Cardiac septum (tissue), 1 donor: ENCODE data around the gene HOXD12. TPM values are rescaled to one million over a fixed set of nuclear protein-coding genes. Genes with fewer than 3 reads are reported as not detected.

Experiments
- DNase-seq: peaks from one replicate; pipeline ENCODE4 v3.0.0-alpha.2; 2020; ENCODE audit warnings: low spot score
- intact Hi-C: fragments of 100-400 bp; cut with DNase I; formaldehyde crosslinking; loops from one replicate; pipeline ENCODE4 v1.14.0; 2022
- total RNA-seq: library from RNA; stranded (reverse); fragmentation: NEBNext Ultra II Directional; extraction: Animal tissue kit (Norgen Biotek cat#: 25700); gene quantifications from one replicate; pipeline ENCODE4 v1.2.1, GENCODE V29; 2021
- donor health status: DM: no; HTN: no; CAD: no.

Gene HOXD12
- total RNA-seq, 1 donor from 2014 or later: not detected

DNA sequence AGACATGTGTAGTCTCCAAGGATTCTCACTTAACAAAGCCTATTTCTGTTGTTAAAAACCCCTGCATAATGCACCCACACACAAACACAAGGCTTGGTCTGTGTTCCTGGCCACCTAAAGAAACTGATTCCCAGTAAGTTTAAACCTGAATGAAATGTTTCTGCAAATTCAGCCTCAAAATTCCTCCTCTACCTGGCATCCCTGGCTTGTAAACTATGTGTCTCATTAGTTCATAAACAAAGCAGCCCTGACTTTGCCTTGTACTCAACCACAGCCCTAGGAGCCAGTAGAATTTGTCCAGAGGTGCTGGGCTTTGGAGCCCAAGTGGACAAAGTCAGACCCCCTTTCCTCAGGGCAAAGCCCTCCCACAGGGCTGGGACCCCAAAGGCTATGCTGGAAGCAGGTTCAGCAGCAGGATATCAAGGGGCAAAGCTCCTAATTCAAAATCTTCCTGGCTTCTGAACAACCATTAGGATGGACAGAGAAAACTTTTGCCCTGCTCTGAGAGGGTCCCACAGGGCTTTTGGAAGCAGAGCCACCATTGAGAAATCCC, 9.7 kb upstream of the HOXD12 start:
- peak; percentile 50 for DNase-seq

DNA sequence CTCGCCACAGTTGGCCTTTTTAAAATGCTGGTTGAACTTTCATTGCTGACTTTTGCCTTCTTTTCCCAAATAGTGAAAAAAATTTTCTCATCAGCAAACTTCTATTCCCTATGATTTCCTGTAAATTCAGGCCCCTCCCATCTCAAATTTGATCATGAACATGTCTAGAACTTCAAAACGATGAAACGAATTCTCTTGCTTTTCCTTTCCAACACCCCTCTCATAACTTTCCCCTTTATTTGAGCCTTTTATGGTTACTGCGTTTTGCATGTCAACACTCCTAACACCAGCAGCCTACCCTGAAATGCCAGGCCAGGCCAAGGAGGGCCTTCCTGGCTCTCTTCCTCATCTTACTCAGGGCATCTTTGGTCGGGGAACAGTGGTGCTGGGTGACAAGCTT, 8.7 kb upstream of the HOXD12 start:
- intact Hi-C loops: no loop called here
- peak; percentile 69 for DNase-seq

More for the DNA sequence above, 9.7 kb upstream of the HOXD12 start:
- intact Hi-C loops: loop anchor here (5.0 kb wide), 3 partner anchors 403 to 778 kb away; no protein-coding TSS in a partner anchor

DNA sequence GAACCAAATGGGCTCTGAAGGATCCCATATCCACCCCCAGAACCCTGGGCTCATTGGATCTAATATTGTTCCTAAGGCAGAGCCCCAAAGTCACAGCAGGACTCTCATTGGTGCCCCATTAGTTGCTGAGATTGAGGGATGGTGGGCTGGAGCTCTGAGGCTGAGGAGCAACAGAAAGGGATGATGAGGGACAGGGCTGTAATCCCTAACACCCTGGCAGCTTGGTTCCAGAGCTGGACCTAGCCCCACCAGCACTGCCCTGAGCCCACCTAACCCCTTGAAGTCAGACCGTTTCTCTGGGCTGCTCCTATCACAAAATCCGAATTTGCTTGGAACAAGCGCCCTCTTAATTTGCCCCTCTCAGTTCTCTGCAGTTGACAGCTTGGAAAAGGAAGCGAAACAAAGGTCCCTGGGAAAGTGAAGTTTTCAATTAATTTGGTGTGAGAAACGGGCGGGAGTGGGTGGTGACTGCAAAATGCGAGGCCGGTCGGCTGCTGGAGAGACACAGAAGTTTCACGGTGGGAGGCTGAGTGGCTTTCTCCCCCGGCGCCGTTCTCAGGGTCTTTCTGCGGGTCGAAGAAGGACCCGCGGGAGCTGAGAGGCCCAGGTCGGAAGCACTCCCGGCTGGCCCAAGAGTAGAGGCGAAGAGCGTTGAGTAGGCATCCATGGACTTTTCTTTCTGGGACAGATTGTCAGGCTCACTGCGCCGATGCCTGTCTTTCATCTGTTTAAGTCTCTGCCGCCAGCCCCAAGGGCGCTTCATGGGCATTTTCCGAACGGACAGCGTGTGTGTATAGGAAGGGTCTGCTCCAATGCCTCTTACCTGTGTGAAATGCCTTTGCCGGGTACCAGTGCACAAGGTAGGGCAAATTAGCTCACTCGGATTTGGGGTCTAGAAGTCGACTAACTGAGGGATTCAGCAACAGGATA, 8.0 kb upstream of the HOXD12 start:
- peak; percentile 39 for DNase-seq
- intact Hi-C loops: no loop called here

DNA sequence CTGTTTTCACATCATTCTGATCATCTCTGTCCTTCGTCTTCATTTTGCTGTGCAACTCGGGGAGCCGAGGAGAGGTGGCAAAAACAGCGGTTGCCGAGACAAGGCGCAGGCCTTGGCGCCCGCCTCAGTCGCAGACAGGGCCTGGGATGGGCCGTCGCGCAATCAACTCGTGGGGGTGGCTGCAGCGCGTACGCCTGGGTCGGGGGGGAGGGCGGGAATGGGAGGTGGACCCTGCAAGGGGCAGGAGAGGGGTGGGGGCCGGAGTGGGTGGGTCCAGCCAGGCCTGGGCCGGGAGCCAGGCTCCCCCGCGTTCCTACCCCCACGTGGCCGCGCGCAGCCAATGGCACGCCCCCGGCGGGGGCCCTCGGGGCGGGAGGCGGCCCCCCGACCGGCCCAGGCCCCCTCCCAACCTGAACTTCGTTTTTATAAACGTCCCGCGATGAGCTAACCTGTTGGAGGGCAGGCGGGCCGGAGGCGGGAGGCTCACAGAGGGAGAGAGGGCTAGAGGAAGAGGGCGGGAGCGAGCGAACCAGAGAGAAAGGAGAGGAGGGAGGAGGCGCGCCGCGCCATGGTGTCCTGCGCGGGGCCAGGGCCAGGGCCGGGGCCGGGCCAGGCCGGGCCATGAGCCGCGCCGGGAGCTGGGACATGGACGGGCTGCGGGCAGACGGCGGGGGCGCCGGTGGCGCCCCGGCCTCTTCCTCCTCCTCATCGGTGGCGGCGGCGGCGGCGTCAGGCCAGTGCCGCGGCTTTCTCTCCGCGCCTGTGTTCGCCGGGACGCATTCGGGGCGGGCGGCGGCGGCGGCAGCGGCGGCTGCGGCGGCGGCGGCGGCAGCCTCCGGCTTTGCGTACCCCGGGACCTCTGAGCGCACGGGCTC, 7.1 kb upstream of the HOXD12 start, which contains the start of gene HOXD13:
HOXD13 (plus strand) TSS at position 452 of the 875 bp plus-strand sequence; CDS start at position 622, 170 bp downstream.
- intact Hi-C loops: no loop called here
- DNase-seq: peak; percentile 69

DNA sequence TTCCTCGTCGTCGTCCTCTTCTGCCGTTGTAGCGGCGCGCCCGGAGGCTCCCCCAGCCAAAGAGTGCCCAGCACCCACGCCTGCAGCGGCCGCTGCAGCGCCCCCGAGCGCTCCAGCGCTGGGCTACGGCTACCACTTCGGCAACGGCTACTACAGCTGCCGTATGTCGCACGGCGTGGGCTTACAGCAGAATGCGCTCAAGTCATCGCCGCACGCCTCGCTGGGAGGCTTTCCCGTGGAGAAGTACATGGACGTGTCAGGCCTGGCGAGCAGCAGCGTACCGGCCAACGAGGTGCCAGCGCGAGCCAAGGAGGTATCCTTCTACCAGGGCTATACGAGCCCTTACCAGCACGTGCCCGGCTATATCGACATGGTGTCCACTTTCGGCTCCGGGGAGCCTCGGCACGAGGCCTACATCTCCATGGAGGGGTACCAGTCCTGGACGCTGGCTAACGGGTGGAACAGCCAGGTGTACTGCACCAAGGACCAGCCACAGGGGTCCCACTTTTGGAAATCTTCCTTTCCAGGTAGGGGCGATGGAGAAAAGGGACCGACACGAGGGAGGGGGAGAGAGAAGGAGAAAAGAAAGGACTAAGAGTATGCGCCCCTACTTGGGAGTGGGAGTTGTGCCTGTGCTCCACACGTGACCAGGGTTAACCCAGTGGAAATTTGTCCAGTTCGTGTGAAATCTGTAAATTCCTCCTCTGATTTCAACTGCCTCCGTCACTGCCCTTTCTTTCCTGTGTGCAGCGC, 6.3 kb upstream of the HOXD12 start:
- DNase-seq: peak; percentile 53
- intact Hi-C loops: no loop called here

DNA sequence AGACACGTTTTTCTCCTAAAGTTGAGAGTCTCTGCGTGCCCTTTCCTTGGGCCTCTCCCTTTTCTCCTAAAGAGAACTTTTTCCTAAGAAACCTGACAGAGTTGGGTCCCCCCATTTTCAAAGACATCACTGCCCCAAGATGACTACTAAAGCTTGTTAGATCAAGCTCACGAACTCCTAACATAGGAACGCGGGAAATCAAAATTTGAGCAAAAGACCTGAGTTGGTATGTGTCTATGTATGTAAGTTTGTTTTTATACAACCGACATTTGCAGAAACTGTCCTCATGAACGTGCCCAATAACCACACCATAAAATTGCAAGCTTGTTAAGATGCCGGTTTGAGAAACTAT, 5.7 kb upstream of the HOXD12 start:
- intact Hi-C loops: no loop called here
- no peak for DNase-seq

DNA sequence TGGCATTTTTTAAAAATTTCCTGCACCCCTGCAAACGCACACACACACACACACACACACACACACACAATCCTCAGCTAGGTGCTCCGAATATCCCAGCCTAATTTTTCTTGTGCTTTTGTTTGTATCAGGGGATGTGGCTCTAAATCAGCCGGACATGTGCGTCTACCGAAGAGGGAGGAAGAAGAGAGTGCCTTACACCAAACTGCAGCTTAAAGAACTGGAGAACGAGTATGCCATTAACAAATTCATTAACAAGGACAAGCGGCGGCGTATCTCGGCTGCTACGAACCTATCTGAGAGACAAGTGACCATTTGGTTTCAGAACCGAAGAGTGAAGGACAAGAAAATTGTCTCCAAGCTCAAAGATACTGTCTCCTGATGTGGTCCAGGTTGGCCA, 5.2 kb upstream of the HOXD12 start:
- intact Hi-C loops: no loop called here
- DNase-seq: no peak

DNA sequence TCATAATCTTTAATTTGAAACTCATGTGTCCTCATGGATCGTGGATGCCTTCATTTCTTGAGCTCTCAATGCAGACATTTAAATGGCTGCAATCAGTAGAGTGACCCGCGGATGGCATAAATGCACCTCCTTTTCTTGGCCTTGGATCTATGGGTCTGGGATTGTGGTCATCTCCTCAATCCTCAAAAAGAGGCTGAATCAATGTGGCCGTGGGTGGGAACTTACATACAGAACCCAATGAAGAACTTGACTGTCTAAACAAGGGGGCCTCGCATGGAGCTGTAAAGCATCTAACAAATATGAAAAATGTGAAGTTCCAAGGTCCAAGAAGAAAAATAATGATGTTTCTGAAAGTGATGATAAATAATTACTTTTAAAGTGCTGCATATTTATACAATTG, 4.2 kb upstream of the HOXD12 start:
- intact Hi-C loops: loop anchor here (5.0 kb wide), 1 partner anchor 843 kb away; no protein-coding TSS in a partner anchor
- DNase-seq: no peak

DNA sequence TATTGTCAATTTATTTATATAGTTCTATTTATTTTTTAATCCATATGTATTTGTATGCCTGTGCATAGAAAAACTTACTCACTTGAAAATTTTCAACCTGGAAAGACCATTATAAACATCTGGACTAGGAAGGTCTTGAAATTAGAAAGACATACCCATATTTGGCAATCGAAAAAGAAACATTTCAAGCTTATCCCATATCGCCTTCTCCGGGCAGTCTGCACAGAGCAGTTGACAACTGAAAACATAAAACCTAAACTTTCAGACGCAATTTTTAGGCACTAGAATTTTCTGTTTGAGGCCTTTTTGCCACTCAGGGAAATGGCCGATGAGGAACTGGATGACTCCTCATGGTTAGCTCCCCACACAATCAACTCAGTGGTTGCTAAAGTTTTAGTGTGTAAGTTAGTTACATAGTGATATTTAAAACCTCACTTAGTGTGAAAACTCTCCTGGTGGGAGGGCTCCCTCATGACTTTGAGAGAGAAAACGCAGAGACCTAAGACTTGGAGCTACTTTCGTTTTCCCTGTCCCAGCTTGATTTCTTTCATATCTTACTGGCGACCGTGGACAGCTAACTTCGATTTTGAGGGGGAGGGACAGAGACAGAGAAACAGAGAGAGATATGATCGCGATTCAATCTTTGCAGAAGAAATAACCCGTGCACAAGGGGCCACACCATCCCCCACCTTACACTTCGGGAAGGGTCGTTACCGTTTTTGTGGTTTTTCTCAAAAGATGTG, 3.2 kb upstream of the HOXD12 start:
- intact Hi-C loops: loop anchor here (5.0 kb wide), 1 partner anchor 844 kb away; no protein-coding TSS in a partner anchor
- DNase-seq: no peak

DNA sequence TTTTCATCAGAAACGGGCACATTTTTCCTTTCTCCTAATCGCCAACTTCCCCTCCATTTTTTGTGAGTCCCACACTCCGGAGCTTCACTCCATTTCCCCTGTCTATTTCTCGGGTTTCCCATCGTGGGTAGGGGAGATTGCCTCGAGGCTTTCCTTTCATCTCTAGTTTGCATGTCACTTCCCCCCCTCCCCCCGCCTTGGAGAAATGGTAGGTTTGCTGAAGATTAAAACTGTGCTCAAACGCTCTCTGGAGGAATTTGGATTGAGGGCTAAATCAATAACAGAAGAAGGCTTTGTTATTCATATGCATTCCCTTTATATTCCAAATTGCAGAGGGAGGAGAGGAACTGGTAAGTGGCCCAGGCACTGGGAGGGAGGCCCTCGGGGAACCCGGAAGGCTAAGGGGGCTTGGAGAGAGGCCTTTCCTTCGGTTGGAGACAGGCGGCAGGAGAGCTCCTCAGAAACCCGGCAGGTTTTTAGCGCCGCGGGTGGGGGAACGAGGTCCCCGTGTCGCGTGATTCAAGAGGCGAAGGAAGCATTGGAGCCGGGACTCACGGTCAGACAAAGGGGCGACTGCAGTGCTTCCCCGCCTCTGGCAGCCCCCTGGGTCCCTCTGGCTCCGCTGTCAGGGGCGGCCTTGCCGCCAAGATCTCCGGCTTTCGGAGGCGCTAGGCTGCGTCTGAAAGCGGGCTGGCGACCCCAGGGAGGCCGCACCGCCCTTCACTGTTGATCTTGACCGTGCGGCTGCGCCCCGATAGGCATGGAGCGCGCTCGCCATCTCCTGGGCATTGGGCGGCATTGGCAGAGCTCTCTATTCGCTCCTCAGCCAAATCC, 2.4 kb upstream of the HOXD12 start:
- DNase-seq: no peak
- intact Hi-C loops: loop anchor here (5.0 kb wide), 1 partner anchor 845 kb away; no protein-coding TSS in a partner anchor

DNA sequence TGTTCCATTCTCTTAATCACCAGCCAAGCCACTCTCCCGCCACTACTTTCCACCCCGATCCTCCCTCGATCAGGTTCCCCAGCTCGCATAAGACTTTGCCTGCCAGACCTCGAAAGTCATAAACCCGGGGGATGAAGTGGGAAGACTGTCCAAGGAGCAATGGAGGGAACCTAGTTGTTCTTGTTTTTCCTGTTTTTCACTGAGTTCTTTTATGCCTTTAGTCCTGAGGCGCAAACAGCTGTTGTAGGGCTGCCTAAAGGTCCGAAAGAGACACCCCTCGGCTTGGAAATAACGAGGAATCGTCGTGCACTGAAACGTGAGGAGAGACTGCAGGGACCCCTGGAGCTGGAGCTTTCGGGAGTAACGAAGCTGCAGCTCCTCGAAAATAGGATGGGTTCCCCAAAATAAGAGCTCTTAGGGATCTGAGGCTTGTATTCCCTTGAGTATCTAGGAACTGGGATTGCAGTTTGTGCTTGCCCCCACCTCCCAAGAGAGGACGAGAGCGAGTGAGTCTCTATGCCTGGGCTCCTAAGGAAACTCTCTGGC, 1.7 kb upstream of the HOXD12 start:
- intact Hi-C loops: loop anchor here (5.0 kb wide), 1 partner anchor 846 kb away; no protein-coding TSS in a partner anchor
- DNase-seq: no peak

DNA sequence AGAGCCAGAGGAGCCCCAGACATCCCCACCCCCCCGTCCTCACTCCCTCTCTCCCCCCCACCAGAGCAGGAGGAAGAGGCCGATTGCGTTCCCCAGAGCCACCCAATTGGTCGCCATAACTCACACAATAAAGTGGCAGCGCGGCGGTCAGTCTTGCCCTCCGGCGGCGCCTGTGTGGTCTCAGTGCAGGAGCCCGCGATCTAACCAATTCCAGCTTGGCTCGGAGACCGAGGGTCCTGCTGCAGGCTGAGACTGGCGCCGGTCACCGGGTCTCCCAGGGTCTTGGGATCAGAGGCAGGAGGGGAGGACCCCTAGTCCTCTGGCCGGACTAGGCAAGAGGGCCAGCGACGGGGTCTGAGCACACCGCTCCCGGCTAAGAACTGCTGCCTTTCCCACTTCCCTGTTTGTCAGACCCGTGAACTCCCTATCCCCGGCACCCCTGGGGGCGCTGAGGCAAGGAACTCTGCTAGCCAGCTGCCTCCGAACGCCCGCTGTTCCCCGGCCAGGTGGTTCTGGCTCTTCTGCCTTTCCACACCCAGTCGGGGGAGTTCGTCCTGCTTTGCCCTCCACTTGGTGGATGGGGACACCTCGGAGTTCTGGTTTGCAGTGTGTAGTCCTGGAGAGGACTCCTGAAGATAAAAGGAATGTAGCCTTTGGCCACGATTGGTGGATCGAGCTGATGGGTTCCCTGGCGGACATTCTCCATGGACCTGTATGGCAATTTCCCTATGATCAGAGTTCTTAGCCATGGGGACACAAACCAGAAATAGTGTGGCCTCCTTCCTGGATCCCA, 1.0 kb upstream of the HOXD12 start:
- intact Hi-C loops: loop anchor here (5.0 kb wide), 1 partner anchor 846 kb away; no protein-coding TSS in a partner anchor

DNA sequence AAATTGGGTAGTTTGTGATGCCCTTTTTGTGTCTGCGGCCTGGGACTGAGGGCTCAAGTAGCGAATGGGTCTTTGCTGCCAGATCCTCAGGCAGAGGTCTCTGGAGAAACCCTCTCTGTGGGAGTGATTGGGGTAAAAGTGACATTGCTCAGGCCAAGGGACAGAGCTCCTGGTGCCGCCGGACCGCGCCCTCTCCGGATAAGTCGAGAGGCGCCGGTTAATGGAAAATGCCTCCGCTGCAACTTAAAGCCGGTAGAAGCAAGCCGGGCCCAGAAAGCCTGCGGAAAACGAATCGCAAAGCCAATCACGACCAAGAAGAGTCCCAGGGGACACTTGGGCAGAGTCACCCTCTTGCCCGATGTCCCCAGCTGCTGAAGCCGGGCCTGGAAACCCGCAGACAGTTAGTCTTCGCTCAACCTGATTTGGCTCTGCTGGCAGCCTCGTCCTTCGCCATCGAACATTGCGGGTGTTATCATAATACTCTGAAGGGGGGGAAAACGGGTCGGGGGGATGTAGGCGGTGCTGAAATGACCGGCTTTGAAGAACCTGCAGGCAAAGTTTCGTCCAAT, 352 bp upstream of the HOXD12 start:
- DNase-seq: no peak
- intact Hi-C loops: loop anchor here (5.0 kb wide), 1 partner anchor 847 kb away; no protein-coding TSS in a partner anchor

More for the DNA sequence above, 1.0 kb upstream of the HOXD12 start:
- no peak for DNase-seq

DNA sequence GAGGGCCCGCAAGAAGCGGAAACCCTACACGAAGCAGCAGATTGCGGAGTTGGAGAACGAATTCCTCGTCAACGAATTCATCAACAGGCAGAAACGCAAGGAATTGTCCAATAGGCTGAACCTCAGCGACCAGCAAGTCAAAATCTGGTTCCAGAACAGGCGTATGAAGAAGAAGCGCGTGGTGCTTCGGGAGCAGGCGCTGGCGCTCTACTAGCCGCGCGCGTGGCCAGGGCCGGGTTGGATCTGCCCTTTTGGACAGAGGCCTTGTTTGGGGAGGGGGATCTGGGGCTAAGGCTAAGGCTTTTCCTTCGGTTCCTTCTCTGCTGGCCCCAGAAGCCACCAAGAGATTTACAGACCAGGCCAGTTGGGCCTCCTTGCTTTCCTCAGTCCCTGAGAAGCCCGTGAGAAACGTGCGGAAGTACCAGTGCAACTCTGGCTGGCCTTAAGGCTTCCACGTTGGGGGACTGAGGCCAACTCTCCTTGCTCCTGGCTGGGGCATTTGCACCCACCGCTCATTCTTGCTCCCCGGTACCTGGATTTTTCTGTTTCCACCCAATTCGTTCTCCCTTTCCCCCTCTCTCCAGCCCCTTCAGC, 1.0 kb downstream of the HOXD12 start:
- no peak for DNase-seq
- intact Hi-C loops: no loop called here

DNA sequence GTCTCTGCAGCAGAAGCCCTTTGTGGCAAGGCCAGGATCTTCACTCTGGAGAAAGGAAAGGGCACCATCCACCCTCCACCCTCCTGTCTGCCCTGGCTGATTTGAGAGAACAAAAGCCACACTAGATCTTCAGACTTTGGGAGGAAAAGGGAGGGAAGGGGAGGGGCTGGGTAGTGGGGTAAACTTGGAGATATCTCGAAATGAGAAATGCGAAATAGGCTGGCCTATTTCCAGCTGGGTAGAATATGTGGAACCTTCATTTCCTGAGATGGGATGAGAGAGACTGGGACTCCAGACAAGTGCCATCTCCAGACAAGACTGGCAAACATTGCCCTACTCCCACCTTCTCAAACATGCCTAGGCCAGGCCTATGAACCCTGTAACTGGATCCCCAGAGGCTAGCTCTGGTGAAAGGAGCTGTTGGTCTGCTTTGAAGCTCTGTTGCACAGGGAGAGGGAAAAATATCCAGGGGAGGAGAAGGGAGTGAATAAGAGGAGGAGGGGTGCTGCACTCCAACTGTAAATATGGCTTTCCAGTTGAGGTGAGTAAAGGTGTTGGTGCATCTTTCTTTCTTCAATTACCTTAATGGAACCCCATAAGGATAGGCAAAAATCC, 1.7 kb downstream of the HOXD12 start:
- intact Hi-C loops: no loop called here
- no peak for DNase-seq
